GM12878 (cell line): Measurements from ENCODE around the gene BICRAL. TPM values are rescaled to one million over a fixed set of nuclear protein-coding genes. Genes with fewer than 3 reads are reported as not detected.

Source experiments
- BCL3 ChIP-seq: IDR thresholded peaks from 2 replicates; pipeline ENCODE4 v1.6.1; 2011; ENCODE audit warnings: borderline replicate concordance, low read depth, mild to moderate bottlenecking, moderate library complexity, low read length; ENCODE audit not compliant: insufficient read depth, poor library complexity, severe bottlenecking
- CBX5 ChIP-seq: sonication (generic); IDR thresholded peaks from 2 replicates; pipeline ENCODE4 v1.6.1; 2016; ENCODE audit warnings: low read depth, moderate library complexity, mild to moderate bottlenecking, inconsistent platforms
- CEBPB ChIP-seq, 2 experiments: fragments of 150-350 bp in 1 of 2; IDR thresholded peaks; 2 replicates each; pipeline ENCODE4 v1.6.1; 2012 to 2014; ENCODE audit warnings: low read depth in 2 of 2, low read length in 2 of 2, borderline replicate concordance in 1 of 2, inconsistent platforms in 1 of 2
- CHD2 ChIP-seq: IDR thresholded peaks from 2 replicates; pipeline ENCODE4 v1.6.1; 2011; ENCODE audit warnings: low read depth, low read length, improper control_type of control experiment, borderline replicate concordance
- ELK1 ChIP-seq: IDR thresholded peaks from 2 replicates; pipeline ENCODE4 v1.6.1; 2012; ENCODE audit warnings: low read depth, low read length, improper control_type of control experiment
- ESRRA ChIP-seq: IDR thresholded peaks from 2 replicates; pipeline ENCODE4 v1.6.1; 2012; ENCODE audit warnings: mild to moderate bottlenecking, low read length, improper control_type of control experiment
- GABPA ChIP-seq: IDR thresholded peaks from 2 replicates; pipeline ENCODE4 v1.6.1; 2014; ENCODE audit warnings: antibody characterized with exemption, low read depth, mild to moderate bottlenecking, inconsistent platforms
- GATAD2B ChIP-seq: fragments of 450-650 bp; conservative IDR thresholded peaks from 2 replicates; pipeline ENCODE4 v1.6.1; 2017; ENCODE audit warnings: low read depth, mild to moderate bottlenecking, moderate library complexity
- HDAC2 ChIP-seq: fragments of 200-600 bp; sonication (generic); IDR thresholded peaks from 2 replicates; pipeline ENCODE4 v1.6.1; 2017
- HDAC6 ChIP-seq: fragments of 200-600 bp; sonication (generic); IDR thresholded peaks from one replicate; pipeline ENCODE4 v1.8.0; 2017; ENCODE audit warnings: antibody characterized with exemption; ENCODE audit not compliant: unreplicated experiment
- IKZF1 ChIP-seq: fragments of 450-650 bp; conservative IDR thresholded peaks from 2 replicates; pipeline ENCODE4 v1.6.1; 2017; ENCODE audit warnings: antibody characterized with exemption, mild to moderate bottlenecking
- KLF5 ChIP-seq: fragments of 450-650 bp; IDR thresholded peaks from 2 replicates; pipeline ENCODE4 v1.6.1; 2014; ENCODE audit warnings: mild to moderate bottlenecking; ENCODE audit not compliant: partially characterized antibody
- MEF2B ChIP-seq: fragments of 450-650 bp; IDR thresholded peaks from 2 replicates; pipeline ENCODE4 v1.6.1; 2018; ENCODE audit warnings: mild to moderate bottlenecking, moderate library complexity; ENCODE audit not compliant: partially characterized antibody, poor library complexity, severe bottlenecking
- MLLT1 ChIP-seq: fragments of 450-650 bp; IDR thresholded peaks from 2 replicates; pipeline ENCODE4 v1.6.1; 2016; ENCODE audit warnings: mild to moderate bottlenecking
- MTA3 ChIP-seq: IDR thresholded peaks from 2 replicates; pipeline ENCODE4 v1.6.1; 2012; ENCODE audit warnings: low read length, inconsistent platforms, borderline replicate concordance
- MYB ChIP-seq: fragments of 150-350 bp; IDR thresholded peaks from 2 replicates; pipeline ENCODE4 v1.6.1; 2014; ENCODE audit warnings: mild to moderate bottlenecking, low read depth, low read length, borderline replicate concordance
- PML ChIP-seq: IDR thresholded peaks from 2 replicates; pipeline ENCODE4 v1.6.1; 2012; ENCODE audit warnings: low read length, inconsistent platforms
- POLR2AphosphoS2 ChIP-seq: IDR thresholded peaks from 2 replicates; pipeline ENCODE4 v1.6.1; 2011; ENCODE audit warnings: low read depth, mild to moderate bottlenecking, low read length, improper control_type of control experiment, moderate library complexity
- RAD51 ChIP-seq: fragments of 450-650 bp; IDR thresholded peaks from 2 replicates; pipeline ENCODE4 v1.6.1; 2016; ENCODE audit warnings: moderate library complexity, mild to moderate bottlenecking, inconsistent platforms
- RELB ChIP-seq: fragments of 450-650 bp; IDR thresholded peaks from 2 replicates; pipeline ENCODE4 v1.6.1; 2017; ENCODE audit warnings: low read depth, mild to moderate bottlenecking, moderate library complexity
- SUZ12 ChIP-seq: fragments of 200-600 bp; sonication (generic); IDR thresholded peaks from one replicate; pipeline ENCODE4 v1.6.1; 2018; ENCODE audit warnings: antibody characterized with exemption, mild to moderate bottlenecking; ENCODE audit not compliant: unreplicated experiment
- TCF12 ChIP-seq: IDR thresholded peaks from 2 replicates; pipeline ENCODE4 v1.6.1; 2011; ENCODE audit warnings: low read depth, mild to moderate bottlenecking, low read length
- USF2 ChIP-seq: IDR thresholded peaks from 2 replicates; pipeline ENCODE4 v1.6.1; 2011; ENCODE audit warnings: low read depth, low read length, improper control_type of control experiment, borderline replicate concordance
- polyA plus RNA-seq, 11 experiments: library from polyadenylated mRNA; depleted of rRNA in 4 of 11; unstranded in 6 of 11; stranded (reverse) in 5 of 11; fragments of >200 nt; fragmentation: Nextera tagmentation in 4 of 11; fragmentation: Illumina TruSeq in 1 of 11; extraction: Ambion mirVana in 4 of 11; extraction: Trizol in 1 of 11; gene quantifications; 1 replicate in 1 of 11; 2 replicates in 10 of 11; pipeline versions ENCODE4 v1.2.1 to v1.2.3, GENCODE V29; 2011 to 2016; ENCODE audit warnings: inconsistent platforms in 2 of 11, missing spikeins in 2 of 11, low read depth in 1 of 11
- total RNA-seq, 4 experiments: library from RNA; depleted of rRNA in 3 of 4; stranded (reverse); fragments of >200 nt in 3 of 4; fragmentation: Illumina TruSeq in 1 of 4; extraction: Trizol in 1 of 4; gene quantifications; 2 replicates each; pipeline versions ENCODE4 v1.2.1 to v1.2.3, GENCODE V29; 2013 to 2021

BICRAL gene
- total and polyA plus RNA-seq, 10 of the 15 experiments (the other 5 are each of a cell fraction or from before 2014, with no cell fraction given): 1.9 to 16.6 (median 8.5) TPM

- TF ChIP-seq BCL3: peak; percentile 9
- TF ChIP-seq CEBPB (IDR thresholded peaks at IDR 0.05; ENCODE audit: borderline replicate concordance in 1 of 2, low read depth in 2 of 2, low read length in 2 of 2): no peak
- no peak for TF ChIP-seq MEF2B
- peak; percentile 63; the same call in 1 of the 2 replicates for TF ChIP-seq GABPA
- no peak for TF ChIP-seq MYB
- TF ChIP-seq RAD51: no peak
- 0 out of 2 replicates have a peak, but pooled peaks have one; percentile 18 for TF ChIP-seq CBX5
- peak; percentile 96 for TF ChIP-seq PML
- no peak for TF ChIP-seq HDAC6
- no peak for TF ChIP-seq USF2
- TF ChIP-seq TCF12: no peak; the same call in 1 of the 2 replicates
- TF ChIP-seq MLLT1: peak; percentile 73
- no peak for TF ChIP-seq GATAD2B
- TF ChIP-seq RELB: peak; percentile 95
- peak; percentile 94 for TF ChIP-seq POLR2AphosphoS2
- no peak for TF ChIP-seq ELK1
- TF ChIP-seq KLF5: no peak
- TF ChIP-seq CHD2: peak; percentile 63
- TF ChIP-seq HDAC2: no peak
- TF ChIP-seq ESRRA: no peak
- no peak for TF ChIP-seq SUZ12
- no peak; the same call in 1 of the 2 replicates for TF ChIP-seq IKZF1
- TF ChIP-seq MTA3: no peak; the same call in 1 of the 2 replicates
Measured at GRCh38 chr6:42745640-42746462, 36.0 kb upstream of the BICRAL start, which contains the start of gene TBCC (continued).
